Lung (tissue), 12 donors: ENCODE data around the gene WHRN. TPM values are rescaled to one million over a fixed set of nuclear protein-coding genes. Genes with fewer than 3 reads are reported as not detected.
A peak's percentile ranks its signal among the peaks of the same experiment; 100 is the strongest.

ENCODE experiments used
- ATAC-seq: fragments of 200-7000 bp; cut with Tn5 transposase; one replicate; pipeline ENCODE4 v1.9.1; 2020; ENCODE audit warnings: moderate number of reproducible peaks; ENCODE audit not compliant: insufficient read depth, low FRiP score
- DNase-seq, 3 donors: peaks; one replicate each; pipeline ENCODE4 v3.0.0-alpha.2; 2013 to 2017
- H3K27ac ChIP-seq, 2 donors: one replicate each; pipeline ENCODE4 v1.5.1; 2013; ENCODE audit warnings: mild to moderate bottlenecking in 2 of 2, moderate library complexity in 2 of 2, control low read depth in 1 of 2, inconsistent platforms in 1 of 2, low read depth in 1 of 2, low read length in 1 of 2
- H3K27me3 ChIP-seq, 3 donors: one replicate each; pipeline ENCODE4 v1.5.1; 2013; ENCODE audit warnings: low read length in 2 of 3; ENCODE audit not compliant: control insufficient read depth in 3 of 3, insufficient read depth in 3 of 3
- H3K36me3 ChIP-seq, 4 donors: one replicate each; pipeline ENCODE4 v1.5.1; 2013; ENCODE audit warnings: low read length in 4 of 4, mild to moderate bottlenecking in 1 of 4, moderate library complexity in 1 of 4; ENCODE audit not compliant: control insufficient read depth in 4 of 4, insufficient read depth in 4 of 4
- H3K4me1 ChIP-seq, 5 donors: one replicate each; pipeline ENCODE4 v1.5.1; 2013; ENCODE audit warnings: low read length in 5 of 5, mild to moderate bottlenecking in 2 of 5, moderate library complexity in 1 of 5; ENCODE audit not compliant: control insufficient read depth in 5 of 5, insufficient read depth in 5 of 5
- H3K4me3 ChIP-seq: one replicate; pipeline ENCODE4 v1.5.1; 2013; ENCODE audit warnings: mild to moderate bottlenecking, control low read depth, moderate library complexity
- H3K9ac ChIP-seq, 2 donors: one replicate each; pipeline ENCODE4 v1.5.1; 2013; ENCODE audit warnings: low read length in 2 of 2, control low read depth in 1 of 2; ENCODE audit not compliant: insufficient read depth in 1 of 2
- H3K9me3 ChIP-seq, 4 donors: one replicate each; pipeline ENCODE4 v1.5.1; 2013; ENCODE audit warnings: low read length in 3 of 4, mild to moderate bottlenecking in 1 of 4, moderate library complexity in 1 of 4; ENCODE audit not compliant: control insufficient read depth in 4 of 4, insufficient read depth in 3 of 4
- WGBS, 2 donors: extraction: QIAGEN DNeasy Blood & Tissue Kit; methylation state at CpG; one replicate each; pipeline ENCODE4 v1.1.7; 2013; 5-methylcytosine and 5-hydroxymethylcytosine counted together
- polyA plus RNA-seq, 2 donors: library from polyadenylated mRNA; stranded (reverse); fragments of 200-250 nt; gene quantifications; one replicate each; pipeline ENCODE4 v1.2.1, GENCODE V29; 2013
- total RNA-seq, 2 donors: library from RNA; depleted of rRNA in 1 of 2; stranded (reverse); fragments of >200 nt in 1 of 2; gene quantifications; one replicate each; pipeline ENCODE4 v1.2.1, GENCODE V29; 2014 to 2021
- TF ChIP-seq, protein P1 (sequence below): IDR thresholded peaks from 2 replicates; pipeline ENCODE4 v1.5.1; 2012; ENCODE audit warnings: mild to moderate bottlenecking; ENCODE audit errors: control extremely low read depth, extremely low read depth
- donor health status: control.
- donor health status: control.
- donor health status: Bipolar disorder and iron deficiency.
- donor health status: healthy.
- donor health status: DM: yes; HTN: yes; CAD: no.

Gene WHRN
- total and polyA plus RNA-seq, 4 donors: 3.1 to 11.7 (median 5.6) TPM

DNA sequence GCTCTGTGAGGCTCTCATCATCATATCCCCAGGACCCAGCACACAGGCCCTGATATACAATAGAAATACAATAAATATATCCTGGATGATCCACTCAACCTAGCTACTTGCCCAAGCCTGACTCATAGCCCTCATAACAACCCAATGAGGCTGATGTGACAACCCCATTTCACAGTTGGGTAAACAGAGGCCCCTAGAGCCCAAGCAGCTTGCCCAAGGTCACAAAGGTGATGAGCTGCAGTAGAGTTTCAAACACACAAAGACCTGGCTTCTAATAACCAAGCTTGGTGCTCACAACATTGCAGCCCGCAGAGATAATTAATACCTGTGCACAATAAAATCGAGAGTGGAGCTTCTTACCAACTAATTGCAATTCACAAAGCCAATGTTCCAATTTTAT, 114.3 kb downstream of the WHRN start:
- H3K4me1 ChIP-seq: peaks cover 0 to 78% (median 26%) of the 10 kb centered on the region in 5 donors
- H3K27ac ChIP-seq: no peak overlapping the region
- WGBS, 2 donors: 83 to 94% methylated on average over 2 of the region's 2 CpGs
- H3K9ac ChIP-seq: no peak overlapping the region
- ATAC-seq: no peak
- TF ChIP-seq, protein P1, sequence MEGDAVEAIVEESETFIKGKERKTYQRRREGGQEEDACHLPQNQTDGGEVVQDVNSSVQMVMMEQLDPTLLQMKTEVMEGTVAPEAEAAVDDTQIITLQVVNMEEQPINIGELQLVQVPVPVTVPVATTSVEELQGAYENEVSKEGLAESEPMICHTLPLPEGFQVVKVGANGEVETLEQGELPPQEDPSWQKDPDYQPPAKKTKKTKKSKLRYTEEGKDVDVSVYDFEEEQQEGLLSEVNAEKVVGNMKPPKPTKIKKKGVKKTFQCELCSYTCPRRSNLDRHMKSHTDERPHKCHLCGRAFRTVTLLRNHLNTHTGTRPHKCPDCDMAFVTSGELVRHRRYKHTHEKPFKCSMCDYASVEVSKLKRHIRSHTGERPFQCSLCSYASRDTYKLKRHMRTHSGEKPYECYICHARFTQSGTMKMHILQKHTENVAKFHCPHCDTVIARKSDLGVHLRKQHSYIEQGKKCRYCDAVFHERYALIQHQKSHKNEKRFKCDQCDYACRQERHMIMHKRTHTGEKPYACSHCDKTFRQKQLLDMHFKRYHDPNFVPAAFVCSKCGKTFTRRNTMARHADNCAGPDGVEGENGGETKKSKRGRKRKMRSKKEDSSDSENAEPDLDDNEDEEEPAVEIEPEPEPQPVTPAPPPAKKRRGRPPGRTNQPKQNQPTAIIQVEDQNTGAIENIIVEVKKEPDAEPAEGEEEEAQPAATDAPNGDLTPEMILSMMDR: no peak
- peaks cover 0 to under 1% (median 0%) of the 10 kb centered on the region in 4 donors for H3K36me3 ChIP-seq
- DNase-seq: no peak
- H3K27me3 ChIP-seq: no peaks in the 10 kb centered on the region
- H3K4me3 ChIP-seq: no peak overlapping the region
- no peaks in the 10 kb centered on the region for H3K9me3 ChIP-seq

DNA sequence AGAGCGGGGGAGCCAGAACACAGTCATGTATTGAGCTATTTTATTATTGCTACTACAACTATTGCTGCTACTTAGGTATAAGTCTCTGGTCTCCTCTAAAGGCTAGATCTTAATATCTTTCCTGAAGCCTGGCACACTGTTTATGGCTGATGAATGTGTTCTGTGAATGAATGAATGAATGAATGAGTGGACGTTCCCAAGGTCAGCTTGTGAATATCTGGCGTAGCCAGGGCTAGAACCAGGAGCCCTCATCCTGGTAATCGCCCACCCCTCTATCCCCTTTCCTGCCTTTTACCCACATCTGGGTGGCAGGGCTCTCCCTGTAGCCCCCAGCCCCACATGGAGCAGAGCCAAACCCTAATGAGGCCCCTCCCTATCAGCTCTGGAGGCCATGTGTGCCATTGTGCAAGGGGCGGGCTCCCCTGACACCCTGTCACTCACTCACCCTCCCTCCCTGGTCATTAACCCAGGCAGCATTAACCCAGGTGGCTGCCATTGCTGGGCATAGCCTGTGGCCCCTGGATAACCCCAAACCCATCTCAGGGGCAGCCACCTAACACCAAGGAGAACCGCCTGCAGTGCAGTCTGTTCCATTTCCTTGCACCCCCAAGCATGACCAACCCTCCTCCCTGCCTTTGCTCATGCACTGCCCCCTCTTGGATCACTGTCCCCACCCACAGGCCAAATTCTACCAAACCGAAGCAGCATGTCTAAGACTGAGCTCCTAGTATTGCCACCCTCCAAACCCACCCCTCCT, 115.5 kb downstream of the WHRN start:
- H3K27me3 ChIP-seq: no peaks in the 10 kb centered on the region
- H3K4me1 ChIP-seq: peaks cover 0 to 71% (median 24%) of the 10 kb centered on the region in 5 donors
- H3K9ac ChIP-seq: no peak overlapping the region
- TF ChIP-seq, protein P1: no peak
- ATAC-seq (no peak), DNase-seq (no peak)
- H3K4me3 ChIP-seq: no peak overlapping the region
- peaks cover 0 to 3% (median 0%) of the 10 kb centered on the region in 4 donors for H3K36me3 ChIP-seq
- H3K27ac ChIP-seq: peak overlapping the region in 1 of 2 donors; percentile 26
- WGBS, 2 donors: 74 to 80% methylated on average over 7 of the region's 7 CpGs
- no peaks in the 10 kb centered on the region for H3K9me3 ChIP-seq

DNA sequence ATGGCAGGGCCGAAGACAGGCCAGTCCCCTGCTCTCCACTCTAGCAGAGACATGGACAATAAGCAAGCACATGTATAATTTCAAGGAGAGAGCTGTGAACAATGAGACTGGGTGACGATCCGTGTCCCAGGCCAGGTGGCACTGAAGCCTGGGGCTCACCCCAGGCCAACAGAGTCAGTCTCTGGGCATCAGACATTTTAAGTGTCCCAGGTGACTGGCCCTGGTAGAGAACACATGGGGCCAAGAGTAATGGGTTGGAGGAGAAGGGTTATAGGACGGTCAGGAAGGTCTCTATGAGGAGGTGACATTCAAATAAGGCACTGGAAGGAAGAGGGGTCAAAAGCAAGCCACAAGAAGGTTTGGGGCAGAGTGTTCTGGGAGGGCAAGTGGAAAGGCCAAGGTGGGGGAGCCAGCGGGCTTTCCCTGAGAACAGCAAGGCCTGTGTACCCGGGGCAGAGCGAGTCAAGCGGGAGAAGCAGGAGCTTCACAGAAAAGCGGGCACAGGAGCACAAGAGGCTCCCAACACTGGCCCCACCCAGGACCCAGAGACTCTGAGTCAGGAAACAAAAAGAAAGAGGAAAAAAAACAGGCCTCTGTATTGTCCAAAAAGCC, 116.4 kb downstream of the WHRN start:
- DNase-seq: no peak
- peak overlapping the region in 1 of 2 donors; percentile 90 for H3K9ac ChIP-seq

More for the DNA sequence above, 116.4 kb downstream of the WHRN start:
- no peak for ATAC-seq
- Histone ChIP-seq H3K9me3 (no peaks in the 10 kb centered on the region), H3K36me3 (peaks cover 0 to 3% (median 0%) of the 10 kb centered on the region in 4 donors), H3K4me3 (no peak overlapping the region), H3K4me1 (peaks cover under 1 to 72% (median 22%) of the 10 kb centered on the region in 5 donors), H3K27me3 (no peaks in the 10 kb centered on the region), H3K27ac (peak overlapping the region in 1 of 2 donors; percentile 93)
- TF ChIP-seq, protein P1: no peak
- WGBS, 2 donors: 76 to 86% methylated on average over 8 to 9 of the region's 9 CpGs
